OCI-LY1 (cell line): ENCODE results near the gene HMOX1.

Experiments used
- EZH2 ChIP-seq: fragments of 200-600 bp; sonication (generic), shearing (Covaris generic); IDR thresholded peaks from 2 replicates; pipeline ENCODE4 v1.8.0; 2017; ENCODE audit warnings: borderline replicate concordance, mixed run types, mild to moderate bottlenecking, antibody characterized with exemption, low read length, moderate library complexity, mixed read lengths
- TF ChIP-seq, protein P1 (sequence below): fragments of 200-600 bp; sonication (generic), shearing (Covaris generic); IDR thresholded peaks from 2 replicates; pipeline ENCODE4 v1.5.1; 2017; ENCODE audit warnings: mild to moderate bottlenecking, antibody characterized with exemption, low read length, moderate library complexity, mixed read lengths

DNA sequence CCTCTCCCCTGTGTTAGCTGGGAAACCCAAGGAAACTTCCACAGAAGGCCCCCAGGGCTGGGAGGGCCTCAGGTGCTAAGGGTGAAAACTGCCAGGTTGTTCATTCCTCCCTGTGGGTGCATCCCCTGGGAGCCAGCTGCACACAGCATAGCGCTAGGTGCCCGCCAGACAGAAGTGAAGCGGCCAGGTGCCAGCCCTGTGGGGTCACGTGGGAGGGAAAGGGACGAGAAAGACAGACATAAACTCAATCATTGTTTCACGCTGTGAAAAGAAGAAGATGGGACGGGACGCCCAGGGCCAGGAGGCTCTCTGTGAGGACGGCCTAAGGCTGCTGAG is 31.6 kb upstream of the HMOX1 start:
- no peak for TF ChIP-seq EZH2
- TF ChIP-seq, protein P1, sequence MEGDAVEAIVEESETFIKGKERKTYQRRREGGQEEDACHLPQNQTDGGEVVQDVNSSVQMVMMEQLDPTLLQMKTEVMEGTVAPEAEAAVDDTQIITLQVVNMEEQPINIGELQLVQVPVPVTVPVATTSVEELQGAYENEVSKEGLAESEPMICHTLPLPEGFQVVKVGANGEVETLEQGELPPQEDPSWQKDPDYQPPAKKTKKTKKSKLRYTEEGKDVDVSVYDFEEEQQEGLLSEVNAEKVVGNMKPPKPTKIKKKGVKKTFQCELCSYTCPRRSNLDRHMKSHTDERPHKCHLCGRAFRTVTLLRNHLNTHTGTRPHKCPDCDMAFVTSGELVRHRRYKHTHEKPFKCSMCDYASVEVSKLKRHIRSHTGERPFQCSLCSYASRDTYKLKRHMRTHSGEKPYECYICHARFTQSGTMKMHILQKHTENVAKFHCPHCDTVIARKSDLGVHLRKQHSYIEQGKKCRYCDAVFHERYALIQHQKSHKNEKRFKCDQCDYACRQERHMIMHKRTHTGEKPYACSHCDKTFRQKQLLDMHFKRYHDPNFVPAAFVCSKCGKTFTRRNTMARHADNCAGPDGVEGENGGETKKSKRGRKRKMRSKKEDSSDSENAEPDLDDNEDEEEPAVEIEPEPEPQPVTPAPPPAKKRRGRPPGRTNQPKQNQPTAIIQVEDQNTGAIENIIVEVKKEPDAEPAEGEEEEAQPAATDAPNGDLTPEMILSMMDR: no peak
